GM12874 (cell line): ENCODE data around the gene ARV1.

Experiments
- CTCF ChIP-seq: IDR thresholded peaks from 2 replicates; pipeline ENCODE4 v1.5.1; 2011; ENCODE audit warnings: low read depth, mild to moderate bottlenecking, control low read depth, low read length, moderate library complexity; ENCODE audit not compliant: insufficient read depth

Gene ARV1

GRCh38 chr1:230985711-230986110, 6.8 kb downstream of the ARV1 start:
- no peak for TF ChIP-seq CTCF

GRCh38 chr1:230986976-230987375, 8.1 kb downstream of the ARV1 start:
- no peak for TF ChIP-seq CTCF

GRCh38 chr1:230987448-230987847, 8.6 kb downstream of the ARV1 start:
- no peak for TF ChIP-seq CTCF

- TF ChIP-seq CTCF, result no peak
Observed at GRCh38 chr1:230992100-230992774, 13.3 kb downstream of the ARV1 start.

- TF ChIP-seq CTCF, result no peak
Observed at GRCh38 chr1:230994860-230995259, 16.0 kb downstream of the ARV1 start.

- TF ChIP-seq CTCF, result no peak
Observed at GRCh38 chr1:231000201-231000600, 21.3 kb downstream of the ARV1 start.

- no peak for TF ChIP-seq CTCF
Observed at GRCh38 chr1:231000639-231001038, 21.7 kb downstream of the ARV1 start.

- TF ChIP-seq CTCF, result no peak
Observed at GRCh38 chr1:231001892-231002291, 23.0 kb downstream of the ARV1 start.
